Bone marrow (tissue), 2 donors: ENCODE measurements around the gene MSI2.
A peak's percentile ranks its signal among the peaks of the same experiment; 100 is the strongest.

Experiments
- DNase-seq, 2 donors: peaks; one replicate each; lab custom pipeline; 2025; lab: John Stamatoyannopoulos, UW

Gene MSI2

DNA sequence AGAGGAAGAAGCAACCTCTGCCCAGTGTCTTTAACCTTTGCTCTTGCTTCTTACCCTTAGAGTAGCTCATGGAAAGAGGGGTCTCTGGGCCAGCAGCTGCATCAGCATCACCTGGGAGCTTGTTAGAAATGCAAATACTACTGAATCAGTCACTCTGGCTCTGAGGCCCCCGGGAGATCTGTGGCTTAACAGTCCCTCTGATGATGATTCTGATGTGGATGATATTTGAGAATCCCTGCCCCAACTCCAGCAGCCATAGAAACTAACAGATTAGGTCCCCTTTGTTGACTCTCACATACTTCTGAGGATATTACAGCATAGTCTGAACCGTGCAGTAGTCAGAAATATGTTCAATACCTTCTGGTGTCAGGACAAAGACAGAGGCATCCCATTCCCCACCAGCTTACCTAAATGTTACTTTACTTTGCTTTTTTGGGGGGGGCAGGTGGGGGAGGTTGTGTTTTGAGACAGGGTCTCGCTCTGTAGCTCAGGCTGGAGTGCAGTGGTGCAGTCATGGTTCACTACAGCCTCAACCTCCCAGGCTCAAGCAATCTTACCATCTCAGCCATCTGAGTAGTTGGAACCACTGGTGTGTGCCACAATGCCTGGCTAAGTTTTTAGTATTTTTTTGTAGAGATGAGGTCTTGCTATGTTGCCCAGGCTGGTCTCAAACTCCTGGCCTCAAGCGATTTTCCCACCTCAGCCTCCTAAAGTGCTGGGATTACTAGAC, 268.7 kb downstream of the MSI2 start:
- no peak for DNase-seq

GRCh38 chr17:57527221-57528057, 271.1 kb downstream of the MSI2 start:
- DNase-seq, result no peak

DNA sequence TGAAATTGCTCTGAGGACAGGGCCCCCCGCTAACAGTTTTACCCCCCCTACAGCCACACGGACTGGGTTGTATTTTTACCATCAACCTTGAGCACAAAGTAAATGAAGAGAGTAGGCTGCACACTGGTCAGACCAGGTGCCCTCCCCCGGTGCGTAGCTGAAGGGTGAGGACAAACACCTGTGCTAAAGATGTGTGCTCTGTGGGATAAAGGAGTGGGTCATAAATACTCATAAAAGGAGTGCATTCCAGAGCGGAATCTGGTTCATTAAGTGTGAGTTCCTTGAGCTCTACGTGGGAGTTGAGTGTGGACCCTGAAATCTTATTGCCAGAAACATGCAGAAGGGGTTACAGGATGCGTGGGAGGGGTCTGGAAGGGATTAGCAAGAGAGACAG, 271.7 kb downstream of the MSI2 start:
- DNase-seq, result no peak

GRCh38 chr17:57530026-57530425, 273.7 kb downstream of the MSI2 start:
- no peak for DNase-seq

DNA sequence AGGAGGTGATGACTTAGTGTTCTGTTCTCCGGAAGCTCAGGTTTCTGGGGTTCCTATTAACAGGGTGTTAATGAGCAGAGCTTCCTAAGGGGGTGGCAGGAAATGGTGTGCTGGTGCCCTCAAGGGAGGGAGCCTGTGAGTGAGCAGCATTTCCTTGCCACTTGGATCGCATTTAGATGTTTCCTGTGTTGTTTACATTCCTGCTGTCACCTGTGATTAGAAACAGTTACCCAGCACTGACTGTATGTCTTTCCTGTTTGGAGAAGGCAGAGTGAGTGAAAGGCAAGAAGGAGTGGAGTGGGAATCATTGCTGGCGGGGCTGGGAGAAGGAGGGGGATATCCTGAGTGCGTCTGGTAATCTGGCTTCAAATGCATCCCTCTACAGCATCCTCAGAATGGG, 274.2 kb downstream of the MSI2 start:
- DNase-seq, result peak in 1 of 2 donors; percentile 22

DNA sequence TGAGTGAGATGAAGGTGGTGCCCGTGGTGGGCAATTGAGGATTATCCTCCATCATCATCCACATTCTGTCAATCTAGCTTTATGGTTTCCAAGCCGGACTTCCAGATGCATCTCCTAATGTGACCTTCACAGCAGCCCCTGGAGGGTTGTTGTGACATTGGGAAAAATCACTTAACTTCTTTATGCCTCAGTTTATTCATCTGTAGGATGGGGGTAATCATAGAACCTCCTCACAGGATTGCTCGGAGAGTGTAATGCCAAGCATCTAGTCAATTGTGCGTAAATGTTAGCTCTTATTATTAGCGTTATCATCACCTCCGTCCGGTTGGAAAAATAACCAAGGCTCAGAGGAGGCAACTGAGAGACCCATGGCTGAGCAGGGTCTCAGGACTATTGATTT, 274.8 kb downstream of the MSI2 start:
- no peak for DNase-seq

DNA sequence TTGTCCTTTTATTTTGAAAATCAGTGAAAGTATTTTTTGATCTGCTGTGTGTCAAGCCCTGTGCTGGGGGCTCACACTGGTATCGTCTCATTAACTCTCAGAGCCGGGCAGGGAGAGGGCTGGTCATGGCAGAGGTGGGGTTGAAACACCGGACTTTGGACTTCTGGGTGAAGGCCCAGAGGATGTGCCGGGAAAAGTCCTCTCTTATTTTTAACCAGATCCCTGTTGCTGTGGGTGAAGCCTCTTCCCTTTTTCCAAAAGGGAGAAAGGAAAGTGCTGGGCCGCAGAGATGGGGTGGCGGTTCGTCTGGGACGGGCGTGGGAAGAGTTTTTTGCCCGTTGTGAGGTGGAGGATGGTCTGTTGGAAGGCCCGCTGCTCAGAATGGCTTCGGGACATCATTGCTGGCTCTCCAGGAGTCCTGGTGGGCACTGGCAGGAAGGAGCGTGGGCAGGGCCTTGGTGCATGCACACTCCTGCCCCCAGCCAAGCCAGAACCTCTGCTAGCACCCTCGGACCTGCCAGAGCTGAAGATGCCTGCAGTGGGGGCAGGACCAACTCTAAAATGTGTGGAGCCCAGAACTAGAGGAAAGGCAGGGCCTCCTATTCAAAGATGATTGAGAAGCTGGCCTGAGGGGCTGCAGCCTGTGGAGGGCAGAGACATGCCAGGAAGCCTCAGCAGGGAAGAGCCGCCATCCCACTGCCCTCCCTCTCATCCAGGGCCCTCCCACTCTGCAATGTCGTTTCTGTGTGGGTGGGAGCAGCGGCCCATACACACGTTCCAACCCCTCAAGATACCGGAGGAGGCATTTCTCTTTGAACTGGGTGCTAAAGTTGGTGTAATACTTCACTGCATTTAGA, 275.6 kb downstream of the MSI2 start:
- DNase-seq, result no peak

GRCh38 chr17:57532556-57532955, 276.2 kb downstream of the MSI2 start:
- no peak for DNase-seq

GRCh38 chr17:57532966-57533365, 276.6 kb downstream of the MSI2 start:
- DNase-seq, result no peak

- no peak for DNase-seq
These were observed 277.5 kb downstream of the MSI2 start for GRCh38 chr17:57533684-57534305.

DNA sequence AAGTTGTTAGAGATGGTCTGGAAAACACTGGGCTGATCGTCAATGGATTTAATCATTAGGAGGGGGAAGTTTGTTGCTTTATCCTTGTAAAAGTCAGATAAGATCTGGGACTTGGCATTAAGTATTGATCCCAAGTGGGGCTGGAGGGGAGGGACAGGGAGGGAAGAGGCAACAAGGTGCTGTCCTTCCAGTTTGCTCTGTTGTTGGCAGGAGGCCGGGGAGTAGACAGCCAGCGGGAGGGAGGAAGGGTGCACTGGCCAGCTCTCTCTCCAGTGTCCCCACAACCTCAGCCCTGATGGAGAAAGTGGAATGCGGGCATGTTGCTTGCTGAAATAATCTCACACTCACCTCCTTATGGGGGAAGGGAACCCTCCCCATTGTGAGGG, 278.5 kb downstream of the MSI2 start:
- no peak for DNase-seq

- no peak for DNase-seq
These were observed 279.1 kb downstream of the MSI2 start for GRCh38 chr17:57535249-57535966.

DNA sequence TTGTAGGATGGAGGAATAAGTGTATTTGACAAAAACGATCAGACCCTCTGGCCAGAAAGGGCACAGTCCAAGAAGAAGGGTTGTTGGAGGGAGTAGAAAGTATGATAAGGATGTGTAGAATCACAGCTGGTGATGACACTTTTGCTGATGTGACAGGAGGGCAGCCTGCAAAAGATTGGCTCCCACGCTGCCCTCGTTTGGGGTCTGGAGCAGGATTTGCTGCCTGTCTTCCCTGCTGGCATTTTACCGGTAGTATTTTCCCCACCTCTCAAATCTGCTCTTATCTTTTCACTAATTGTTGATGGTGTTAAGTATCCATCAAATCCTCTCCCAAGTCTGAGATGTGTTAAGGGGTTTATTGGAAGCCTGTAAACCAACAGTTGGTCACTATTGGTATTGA, 280.0 kb downstream of the MSI2 start:
- DNase-seq, result no peak

DNA sequence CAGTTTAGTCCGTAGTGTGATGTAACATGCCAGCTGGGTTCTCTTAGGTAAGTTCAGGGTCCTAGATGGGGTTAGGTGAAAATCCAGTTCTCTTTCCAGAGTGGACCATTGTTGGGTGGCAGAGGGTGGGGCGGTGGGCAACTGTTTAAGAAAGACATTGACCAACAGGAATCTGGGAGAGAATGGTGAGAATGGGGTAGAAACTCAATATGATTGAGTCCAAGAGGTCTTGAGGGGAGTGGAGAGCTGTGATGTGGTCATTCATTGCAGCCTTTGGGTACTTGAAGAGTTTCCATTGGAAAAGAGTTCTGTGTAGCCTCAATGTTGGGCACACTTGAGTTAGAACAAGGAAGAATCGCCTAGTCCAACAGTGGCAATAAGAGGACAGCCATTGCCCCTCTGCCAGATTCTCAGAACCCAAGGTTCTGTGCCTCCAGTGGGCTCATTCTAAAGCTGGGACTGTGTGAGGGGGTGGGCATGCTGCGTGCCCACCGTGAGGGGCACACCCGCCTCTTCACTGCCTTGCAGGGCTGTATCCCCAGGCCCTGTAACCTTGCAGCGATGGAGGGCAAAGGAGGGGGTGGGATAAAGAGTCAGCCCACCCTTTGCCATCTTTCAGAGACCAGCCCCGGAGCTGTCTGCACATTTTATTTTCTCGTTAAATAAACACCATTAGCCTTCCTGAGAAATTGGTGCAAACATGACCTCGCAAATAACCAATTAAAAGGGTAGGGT, 280.6 kb downstream of the MSI2 start:
- DNase-seq, result no peak

- DNase-seq, result peak in 1 of 2 donors; percentile 44
These were observed 281.4 kb downstream of the MSI2 start for GRCh38 chr17:57537524-57538410.

DNA sequence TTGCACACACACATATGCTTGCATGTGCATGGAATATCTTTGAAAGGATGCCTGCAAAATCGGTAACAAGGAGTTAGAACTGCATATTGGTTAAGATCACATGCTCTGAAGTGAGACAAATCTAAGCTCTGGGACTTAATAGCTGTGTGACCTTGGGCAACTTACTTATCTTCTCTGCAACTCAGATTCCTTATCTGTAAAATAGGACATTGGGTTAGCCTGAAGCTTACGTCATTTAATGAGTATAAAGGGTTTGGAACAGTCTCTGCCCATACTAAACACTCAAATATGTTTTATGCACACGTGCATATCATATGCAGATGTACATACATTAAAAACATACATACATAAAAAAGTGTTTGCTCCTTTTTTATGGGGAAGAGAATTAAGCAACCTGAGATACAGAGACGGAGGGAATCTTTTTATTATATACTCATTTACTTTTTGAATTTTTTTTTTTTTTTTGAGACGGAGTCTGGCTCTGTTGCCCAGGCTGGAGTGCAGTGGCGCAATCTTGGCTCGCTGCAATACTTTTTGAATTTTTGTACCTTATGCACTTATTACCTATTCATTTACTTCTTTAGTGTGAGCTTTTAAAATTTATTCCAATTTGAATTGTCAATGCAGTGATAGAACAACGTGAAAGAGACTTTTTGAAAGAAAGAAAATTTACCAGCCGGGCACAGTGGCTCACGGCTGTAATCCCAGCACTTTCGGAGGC, 282.6 kb downstream of the MSI2 start:
- DNase-seq, result no peak

DNA sequence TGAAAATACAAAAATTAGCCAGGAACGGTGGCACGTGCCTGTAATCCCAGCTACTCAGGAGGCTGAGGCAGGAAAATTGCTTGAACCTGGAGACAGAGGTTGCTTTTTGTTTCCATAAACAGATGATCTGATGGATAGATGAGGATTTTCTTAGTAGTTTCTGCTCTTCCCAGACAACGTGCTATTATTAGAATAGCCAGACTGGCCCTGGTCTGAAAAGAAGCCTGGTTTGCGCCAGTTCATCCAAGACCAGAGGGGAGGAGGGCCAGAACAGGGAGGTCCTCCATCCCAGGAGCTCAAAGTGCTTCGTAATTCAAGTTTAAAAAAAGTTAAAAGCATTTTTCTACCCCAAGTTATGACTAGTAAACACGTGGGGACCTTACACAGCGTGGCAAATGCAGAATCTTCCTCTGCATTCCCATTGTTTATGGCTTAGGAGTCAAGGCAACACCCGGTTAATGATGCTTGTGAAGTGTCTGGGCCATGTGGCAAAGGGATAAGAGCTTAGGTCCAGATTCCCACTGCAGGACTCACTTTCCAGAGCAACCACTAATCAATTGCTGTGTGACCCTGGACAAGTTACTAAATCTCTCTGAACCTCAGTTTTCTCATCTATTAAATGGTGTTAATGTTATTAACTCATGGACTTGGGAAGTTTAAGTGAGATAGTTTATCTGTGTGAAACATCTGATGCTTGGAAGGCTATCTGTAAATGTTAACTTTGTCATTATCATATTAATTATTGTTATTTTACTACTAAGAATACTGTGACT, 283.4 kb downstream of the MSI2 start:
- DNase-seq, result no peak

- no peak for DNase-seq
These were observed 284.3 kb downstream of the MSI2 start for GRCh38 chr17:57540596-57540995.
